ENCODE results near the gene DBX1.

DNA sequence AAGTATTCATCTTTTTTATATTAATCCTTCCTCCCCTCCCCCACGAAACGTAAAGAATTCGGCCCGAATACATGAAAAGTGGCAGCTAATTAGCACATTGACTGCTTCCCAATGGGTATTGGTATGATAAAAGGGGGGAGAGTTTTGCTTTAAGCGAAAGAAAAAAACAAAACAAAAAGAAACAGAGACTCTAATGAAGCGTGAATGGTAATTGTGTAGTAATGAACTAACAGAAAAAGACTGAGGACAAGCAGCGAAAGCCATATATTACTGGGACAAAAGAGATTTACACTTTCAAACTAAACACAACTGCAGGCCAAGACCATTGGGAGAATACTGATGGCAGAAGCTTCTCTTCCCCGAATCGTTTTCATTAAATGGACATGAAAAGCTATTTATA lies 2.5 kb downstream of the DBX1 start:
- no peak for TF ChIP-seq POLR2AphosphoS5 (IDR thresholded peaks at IDR 0.05)
- TF ChIP-seq, protein P1, sequence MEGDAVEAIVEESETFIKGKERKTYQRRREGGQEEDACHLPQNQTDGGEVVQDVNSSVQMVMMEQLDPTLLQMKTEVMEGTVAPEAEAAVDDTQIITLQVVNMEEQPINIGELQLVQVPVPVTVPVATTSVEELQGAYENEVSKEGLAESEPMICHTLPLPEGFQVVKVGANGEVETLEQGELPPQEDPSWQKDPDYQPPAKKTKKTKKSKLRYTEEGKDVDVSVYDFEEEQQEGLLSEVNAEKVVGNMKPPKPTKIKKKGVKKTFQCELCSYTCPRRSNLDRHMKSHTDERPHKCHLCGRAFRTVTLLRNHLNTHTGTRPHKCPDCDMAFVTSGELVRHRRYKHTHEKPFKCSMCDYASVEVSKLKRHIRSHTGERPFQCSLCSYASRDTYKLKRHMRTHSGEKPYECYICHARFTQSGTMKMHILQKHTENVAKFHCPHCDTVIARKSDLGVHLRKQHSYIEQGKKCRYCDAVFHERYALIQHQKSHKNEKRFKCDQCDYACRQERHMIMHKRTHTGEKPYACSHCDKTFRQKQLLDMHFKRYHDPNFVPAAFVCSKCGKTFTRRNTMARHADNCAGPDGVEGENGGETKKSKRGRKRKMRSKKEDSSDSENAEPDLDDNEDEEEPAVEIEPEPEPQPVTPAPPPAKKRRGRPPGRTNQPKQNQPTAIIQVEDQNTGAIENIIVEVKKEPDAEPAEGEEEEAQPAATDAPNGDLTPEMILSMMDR (IDR thresholded peaks at IDR 0.05), result no peak
- TF ChIP-seq POLR2A (IDR thresholded peaks at IDR 0.05), result no peak

All from breast epithelium (tissue), 3 donors.